ENCODE results near the gene NFASC. TPM values are rescaled to one million over a fixed set of nuclear protein-coding genes. Genes with fewer than 3 reads are reported as not detected.

The NFASC gene
- total and polyA plus RNA-seq, 2 donors, result 9.5 to 21.8 TPM

DNA sequence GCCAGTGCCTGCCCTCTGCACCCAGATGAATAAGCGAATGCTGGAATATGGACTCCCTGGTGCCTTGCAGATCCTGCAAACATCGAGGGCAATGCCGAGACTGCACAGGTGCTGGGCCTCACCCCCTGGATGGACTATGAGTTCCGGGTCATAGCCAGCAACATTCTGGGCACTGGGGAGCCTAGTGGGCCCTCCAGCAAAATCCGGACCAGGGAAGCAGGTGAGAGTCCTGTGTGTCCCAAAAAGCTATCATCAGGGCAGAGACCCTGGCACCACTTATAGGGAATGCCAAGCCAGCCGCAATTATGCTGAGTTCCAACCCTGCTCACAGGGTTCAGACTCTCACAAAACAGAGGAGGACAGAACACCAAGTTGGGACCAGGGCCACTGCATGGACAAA lies 196.4 kb downstream of the NFASC start:
- Histone ChIP-seq H3K4me1 (ENCODE audit: insufficient read depth) (no peaks in the 10 kb centered on the region), H3K36me3 (ENCODE audit: insufficient read depth) (no peaks in the 10 kb centered on the region), H3K27ac (ENCODE audit: low read depth) (no peak overlapping the region), H3K4me3 (ENCODE audit: low read depth, low read length) (no peak overlapping the region)
- DNase-seq (ENCODE audit: extremely low spot score), result no peak
- 94% methylated on average over 6 of the region's 6 CpGs for WGBS

DNA sequence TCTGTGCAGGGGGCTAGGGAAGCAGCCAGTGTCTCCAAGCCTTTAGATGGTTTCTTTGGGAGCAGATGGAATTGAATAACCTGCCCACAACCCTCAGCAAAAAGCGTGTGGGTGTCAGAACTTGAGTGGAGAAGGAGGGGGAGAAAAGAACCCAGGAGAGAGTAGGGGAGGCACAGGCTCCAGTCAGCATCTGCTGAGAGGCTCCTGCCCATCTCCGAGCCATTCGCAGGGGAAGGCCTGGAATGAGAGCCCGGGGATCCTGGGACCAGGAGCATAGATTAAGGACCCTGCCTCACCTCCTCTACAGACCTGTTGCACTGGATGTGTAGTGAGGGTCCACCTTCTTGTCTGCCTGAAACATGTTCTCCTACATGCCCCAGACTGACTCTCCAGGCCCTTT lies 197.3 kb downstream of the NFASC start:
- no peaks in the 10 kb centered on the region for H3K36me3 ChIP-seq (ENCODE audit: insufficient read depth)
- 94% methylated on average over 4 of the region's 4 CpGs for WGBS

DNA sequence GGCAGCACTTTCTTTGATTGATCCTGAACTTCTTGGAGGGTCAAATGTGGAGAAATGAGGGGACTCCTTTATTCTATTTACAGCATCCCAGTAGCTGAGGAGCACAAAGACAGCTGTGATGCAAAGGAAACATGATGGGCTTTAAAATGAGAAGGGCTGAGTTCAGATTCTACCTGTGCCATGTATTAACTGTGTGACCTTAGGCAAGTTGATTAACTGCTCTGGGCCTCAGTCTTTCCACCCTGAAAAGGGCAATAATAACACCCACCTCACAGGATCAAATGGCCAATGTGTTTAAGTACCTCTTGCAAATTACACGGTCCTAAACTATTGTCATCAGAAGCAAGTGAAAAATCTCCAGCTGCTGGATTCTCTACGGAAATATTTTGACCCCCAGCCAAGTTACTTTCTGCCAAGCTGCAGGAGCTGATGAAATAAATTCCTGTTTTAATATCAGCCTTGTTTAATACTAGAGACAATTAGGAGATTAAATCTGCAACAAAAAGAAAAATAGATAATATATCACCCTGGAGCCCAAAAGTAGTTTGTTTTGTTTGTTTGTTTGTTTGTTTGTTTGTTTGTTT lies 197.9 kb downstream of the NFASC start:
- H3K36me3 ChIP-seq (ENCODE audit: insufficient read depth), result no peaks in the 10 kb centered on the region
- H3K4me3 ChIP-seq (ENCODE audit: low read depth, low read length), result no peak overlapping the region
- no peak overlapping the region for H3K27ac ChIP-seq (ENCODE audit: low read depth)
- H3K4me1 ChIP-seq (ENCODE audit: insufficient read depth), result no peaks in the 10 kb centered on the region
- WGBS, result 20% methylated on average over 2 of the region's 2 CpGs
- DNase-seq (ENCODE audit: extremely low spot score), result no peak

More for the DNA sequence above, 197.3 kb downstream of the NFASC start:
- DNase-seq (ENCODE audit: extremely low spot score), result no peak
- Histone ChIP-seq H3K4me3 (ENCODE audit: low read depth, low read length) (no peak overlapping the region), H3K27ac (ENCODE audit: low read depth) (no peak overlapping the region), H3K4me1 (ENCODE audit: insufficient read depth) (no peaks in the 10 kb centered on the region)

DNA sequence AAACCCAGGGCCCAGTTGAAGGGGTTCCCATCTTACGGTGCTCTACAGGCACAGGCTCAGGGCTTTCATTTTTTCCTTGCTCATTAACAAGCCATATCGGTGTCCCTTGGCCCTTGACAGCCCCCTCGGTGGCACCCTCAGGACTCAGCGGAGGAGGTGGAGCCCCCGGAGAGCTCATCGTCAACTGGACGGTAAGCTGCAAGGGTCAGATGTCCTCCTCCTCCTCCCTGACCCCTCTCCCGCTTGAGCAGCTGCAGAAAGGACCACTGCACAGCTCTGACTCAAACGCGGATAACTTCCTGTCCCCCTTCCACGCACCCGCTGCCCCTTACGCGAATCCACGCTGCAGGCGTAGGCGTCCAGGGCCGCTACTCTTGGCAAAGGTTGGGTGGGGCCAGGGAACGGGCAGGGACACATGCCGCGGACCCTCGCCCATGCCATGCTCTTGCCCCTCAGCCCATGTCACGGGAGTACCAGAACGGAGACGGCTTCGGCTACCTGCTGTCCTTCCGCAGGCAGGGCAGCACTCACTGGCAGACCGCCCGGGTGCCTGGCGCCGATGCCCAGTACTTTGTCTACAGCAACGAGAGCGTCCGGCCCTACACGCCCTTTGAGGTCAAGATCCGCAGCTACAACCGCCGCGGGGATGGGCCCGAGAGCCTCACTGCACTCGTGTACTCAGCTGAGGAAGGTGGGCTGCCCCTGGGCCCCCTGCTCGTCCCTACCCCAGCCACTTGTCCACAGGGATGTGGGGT lies 198.9 kb downstream of the NFASC start:
- WGBS, result 88% methylated on average over 42 of the region's 42 CpGs
- Histone ChIP-seq H3K4me1 (ENCODE audit: insufficient read depth) (no peaks in the 10 kb centered on the region), H3K4me3 (ENCODE audit: low read depth, low read length) (no peak overlapping the region), H3K36me3 (ENCODE audit: insufficient read depth) (no peaks in the 10 kb centered on the region), H3K27ac (ENCODE audit: low read depth) (no peak overlapping the region)
- no peak for DNase-seq (ENCODE audit: extremely low spot score)

DNA sequence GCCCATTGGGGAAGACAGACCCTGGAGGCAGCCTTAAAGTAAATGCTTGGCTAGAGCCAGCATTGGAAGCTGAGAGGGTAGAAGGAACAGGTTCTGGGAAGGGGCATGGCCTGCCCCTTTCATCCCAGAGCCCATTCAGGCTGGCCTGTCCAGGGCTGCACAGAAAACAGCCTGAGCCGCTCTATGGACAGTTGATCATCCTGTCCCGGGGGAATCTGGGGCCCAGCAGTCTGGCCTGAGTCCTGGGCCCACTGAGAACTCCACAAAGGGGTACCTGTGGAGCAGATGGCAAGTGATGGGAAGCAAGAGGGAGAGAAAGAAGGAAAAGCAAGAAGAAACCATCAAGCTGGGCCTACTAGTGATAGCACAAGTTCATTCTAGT lies 200.4 kb downstream of the NFASC start:
- no peak overlapping the region for H3K27ac ChIP-seq (ENCODE audit: low read depth)
- DNase-seq (ENCODE audit: extremely low spot score), result no peak
- H3K36me3 ChIP-seq (ENCODE audit: insufficient read depth), result no peaks in the 10 kb centered on the region
- WGBS, result 96% methylated on average over 2 of the region's 2 CpGs
- H3K4me1 ChIP-seq (ENCODE audit: insufficient read depth), result no peaks in the 10 kb centered on the region
- H3K4me3 ChIP-seq (ENCODE audit: low read depth, low read length), result no peak overlapping the region

DNA sequence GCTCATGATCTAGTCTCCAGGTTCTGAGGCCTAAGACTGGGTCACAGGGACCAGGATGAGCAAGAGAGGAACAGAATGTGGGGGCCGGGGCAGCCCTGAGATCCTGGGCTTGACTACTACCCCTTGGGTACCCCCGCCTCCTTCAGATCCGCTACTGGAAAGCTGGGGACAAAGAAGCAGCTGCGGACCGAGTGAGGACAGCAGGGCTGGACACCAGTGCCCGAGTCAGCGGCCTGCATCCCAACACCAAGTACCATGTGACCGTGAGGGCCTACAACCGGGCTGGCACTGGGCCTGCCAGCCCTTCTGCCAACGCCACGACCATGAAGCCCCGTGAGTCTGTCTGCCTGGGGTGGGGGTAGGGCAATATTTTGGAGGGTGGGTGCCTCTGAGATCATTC lies 201.1 kb downstream of the NFASC start:
- H3K36me3 ChIP-seq (ENCODE audit: insufficient read depth), result no peaks in the 10 kb centered on the region
- no peaks in the 10 kb centered on the region for H3K4me1 ChIP-seq (ENCODE audit: insufficient read depth)
- WGBS, result 86% methylated on average over 12 of the region's 12 CpGs
- no peak overlapping the region for H3K27ac ChIP-seq (ENCODE audit: low read depth)
- no peak overlapping the region for H3K4me3 ChIP-seq (ENCODE audit: low read depth, low read length)
- no peak for DNase-seq (ENCODE audit: extremely low spot score)

DNA sequence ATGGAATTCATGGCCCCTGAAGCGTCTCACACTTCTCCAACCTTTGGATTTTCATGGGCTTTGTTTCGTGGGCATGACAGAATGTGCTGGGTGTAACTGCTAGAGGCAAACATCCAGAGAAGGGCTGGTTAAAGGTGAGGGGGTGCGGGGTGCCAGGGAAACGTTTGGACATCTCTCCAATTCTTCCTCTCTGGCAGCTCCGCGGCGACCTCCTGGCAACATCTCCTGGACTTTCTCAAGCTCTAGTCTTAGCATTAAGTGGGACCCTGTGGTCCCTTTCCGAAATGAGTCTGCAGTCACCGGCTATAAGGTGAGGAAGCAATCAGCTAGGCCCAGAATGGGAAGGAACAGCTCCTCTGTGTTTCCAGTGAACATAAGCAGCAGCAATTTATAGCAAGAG lies 201.6 kb downstream of the NFASC start:
- 90% methylated on average over 9 of the region's 9 CpGs for WGBS

More for the DNA sequence above, 201.6 kb downstream of the NFASC start:
- Histone ChIP-seq H3K27ac (ENCODE audit: low read depth) (no peak overlapping the region), H3K36me3 (ENCODE audit: insufficient read depth) (no peaks in the 10 kb centered on the region), H3K4me1 (ENCODE audit: insufficient read depth) (no peaks in the 10 kb centered on the region), H3K4me3 (ENCODE audit: low read depth, low read length) (no peak overlapping the region)
- DNase-seq (ENCODE audit: extremely low spot score), result no peak

Other genes with a start within 250 kb of the NFASC start
- 0.90 TPM for gene LRRN2, start 185.1 kb upstream of the NFASC start, total RNA-seq
- gene LRRN2, start 185.1 kb upstream of the NFASC start, polyA plus RNA-seq, result 1.8 TPM
- gene CNTN2, start 172.3 kb downstream of the NFASC start, total RNA-seq, result 2.1 TPM
- 0.67 TPM for gene CNTN2, start 172.3 kb downstream of the NFASC start, polyA plus RNA-seq
- 0.74 TPM for gene TMEM81, start 213.6 kb downstream of the NFASC start, total RNA-seq
- gene TMEM81, start 213.6 kb downstream of the NFASC start, polyA plus RNA-seq, result 1.5 TPM